Keratinocyte (primary cell): ENCODE results near the gene TMEM245. TPM values are rescaled to one million over a fixed set of nuclear protein-coding genes. Genes with fewer than 3 reads are reported as not detected.

Experiments
- DNase-seq: peaks from one replicate; pipeline ENCODE4 v3.0.0-alpha.2; 2011; ENCODE audit warnings: low read depth, missing footprints, low spot score
- FAIRE-seq: peaks from 2 replicates; lab custom pipeline; 2011; peaks lifted over from hg19 to GRCh38; lab: Jason Lieb, UNC
- H2AFZ ChIP-seq: 2 replicates; pipeline ENCODE4 v1.6.0; 2012; ENCODE audit warnings: low read length, control low read depth, inconsistent platforms; ENCODE audit not compliant: control insufficient read depth
- H3K27ac ChIP-seq: 2 replicates; pipeline ENCODE4 v1.5.1; 2011; ENCODE audit warnings: low read length; ENCODE audit not compliant: control insufficient read depth, insufficient read depth
- H3K27me3 ChIP-seq: 3 replicates; pipeline ENCODE4 v1.6.0; 2011; ENCODE audit warnings: low read length; ENCODE audit not compliant: control insufficient read depth, insufficient read depth; ENCODE audit errors: extremely low read depth
- H3K36me3 ChIP-seq, 2 experiments: 2 replicates in 1 of 2; 3 replicates in 1 of 2; pipeline ENCODE4 v1.5.1; 2011; ENCODE audit warnings: low read length in 2 of 2, mild to moderate bottlenecking in 1 of 2; ENCODE audit not compliant: control insufficient read depth in 2 of 2, insufficient read depth in 2 of 2; ENCODE audit errors: extremely low read depth in 1 of 2
- H3K4me1 ChIP-seq: 3 replicates; pipeline ENCODE4 v1.5.1; 2011; ENCODE audit warnings: low read length; ENCODE audit not compliant: control insufficient read depth, insufficient read depth; ENCODE audit errors: extremely low read depth
- H3K4me2 ChIP-seq: 3 replicates; pipeline ENCODE4 v1.6.0; 2011; ENCODE audit warnings: low read depth, low read length; ENCODE audit not compliant: control insufficient read depth, insufficient read depth; ENCODE audit errors: extremely low read depth
- H3K4me3 ChIP-seq, 3 experiments: fragments of 200-600 bp in 1 of 3; sonication (generic) in 1 of 3; 2 replicates in 2 of 3; 3 replicates in 1 of 3; pipeline ENCODE4 v1.5.1; 2011 to 2016; ENCODE audit warnings: low read length in 3 of 3, mild to moderate bottlenecking in 3 of 3, control low read depth in 2 of 3, inconsistent platforms in 1 of 3, low read depth in 1 of 3, mixed read lengths in 1 of 3, mixed run types in 1 of 3, moderate library complexity in 1 of 3; ENCODE audit not compliant: control insufficient read depth in 2 of 3, insufficient read depth in 2 of 3; ENCODE audit errors: extremely low read depth in 1 of 3
- H3K79me2 ChIP-seq: 2 replicates; pipeline ENCODE4 v1.6.0; 2012; ENCODE audit warnings: low read length; ENCODE audit not compliant: control insufficient read depth, insufficient read depth
- H3K9ac ChIP-seq: 3 replicates; pipeline ENCODE4 v1.6.0; 2011; ENCODE audit warnings: low read length; ENCODE audit not compliant: control insufficient read depth, insufficient read depth; ENCODE audit errors: extremely low read depth
- H3K9me1 ChIP-seq: 3 replicates; pipeline ENCODE4 v1.6.0; 2011; ENCODE audit warnings: low read length; ENCODE audit not compliant: control insufficient read depth, insufficient read depth; ENCODE audit errors: extremely low read depth
- H3K9me3 ChIP-seq: 2 replicates; pipeline ENCODE4 v1.5.1; 2012; ENCODE audit warnings: low read depth, low read length; ENCODE audit not compliant: control insufficient read depth
- H4K20me1 ChIP-seq: 3 replicates; pipeline ENCODE4 v1.6.0; 2011; ENCODE audit warnings: low read length; ENCODE audit not compliant: control insufficient read depth, insufficient read depth; ENCODE audit errors: extremely low read depth
- EZH2 ChIP-seq: IDR thresholded peaks from one replicate; pipeline ENCODE4 v1.6.1; 2012; ENCODE audit warnings: inconsistent platforms, mild to moderate bottlenecking, low read length, moderate library complexity
- dilution Hi-C: fragments of 300-500 bp; cut with MboI; formaldehyde crosslinking; loops from one replicate; pipeline ENCODE4 v1.7.0; 2020; ENCODE audit warnings: low sequenced_read_pairs; ENCODE audit not compliant: extremely low pct_ligation_motif_present
- polyA plus RNA-seq, 5 experiments: library from polyadenylated mRNA; depleted of rRNA in 3 of 5; stranded (reverse) in 3 of 5; stranded (forward) in 1 of 5; unstranded in 1 of 5; fragments of >200 nt; gene quantifications; 1 replicate in 1 of 5; 2 replicates in 3 of 5; 3 replicates in 1 of 5; pipeline versions ENCODE4 v1.2.1 to v1.2.3, GENCODE V29; 2011 to 2012; ENCODE audit warnings: missing spikeins in 2 of 5, low read depth in 1 of 5, low replicate concordance in 1 of 5
- TF ChIP-seq, protein P1 (sequence below), 3 experiments: IDR thresholded peaks in 1 of 3; conservative IDR thresholded peaks in 1 of 3; optimal IDR thresholded peaks in 1 of 3; 2 replicates in 2 of 3; 3 replicates in 1 of 3; pipeline versions ENCODE3 to v1.5.1; 2011; ENCODE audit warnings: low read length in 3 of 3, mild to moderate bottlenecking in 3 of 3, moderate library complexity in 2 of 3, control low read depth in 1 of 3, inconsistent platforms in 1 of 3; ENCODE audit not compliant: insufficient read depth in 2 of 3; ENCODE audit errors: extremely low read depth in 1 of 3

The TMEM245 gene
- polyA plus RNA-seq, 1 donor (not counting 4 experiments of a cell fraction or from before 2014, with no cell fraction given): 40.0 TPM

GRCh38 chr9:109161471-109161870 is 41.7 kb upstream of the TMEM245 start:
- Histone ChIP-seq H3K27ac (no peak overlapping the region), H3K27me3 (peaks cover 12% of the 10 kb centered on the region), H3K9ac (no peak overlapping the region), H3K9me1 (no peaks in the 10 kb centered on the region), H3K4me3 (no peak overlapping the region), H2AFZ (no peak overlapping the region), H3K36me3 (no peaks in the 10 kb centered on the region), H3K4me1 (no peaks in the 10 kb centered on the region), H3K4me2 (no peak overlapping the region), H4K20me1 (no peaks in the 10 kb centered on the region), H3K9me3 (no peaks in the 10 kb centered on the region), H3K79me2 (no peaks in the 10 kb centered on the region)
- dilution Hi-C loops: no loop called here
- FAIRE-seq (no peak), DNase-seq (no peak)
- TF ChIP-seq EZH2: no peak
- TF ChIP-seq, protein P1, sequence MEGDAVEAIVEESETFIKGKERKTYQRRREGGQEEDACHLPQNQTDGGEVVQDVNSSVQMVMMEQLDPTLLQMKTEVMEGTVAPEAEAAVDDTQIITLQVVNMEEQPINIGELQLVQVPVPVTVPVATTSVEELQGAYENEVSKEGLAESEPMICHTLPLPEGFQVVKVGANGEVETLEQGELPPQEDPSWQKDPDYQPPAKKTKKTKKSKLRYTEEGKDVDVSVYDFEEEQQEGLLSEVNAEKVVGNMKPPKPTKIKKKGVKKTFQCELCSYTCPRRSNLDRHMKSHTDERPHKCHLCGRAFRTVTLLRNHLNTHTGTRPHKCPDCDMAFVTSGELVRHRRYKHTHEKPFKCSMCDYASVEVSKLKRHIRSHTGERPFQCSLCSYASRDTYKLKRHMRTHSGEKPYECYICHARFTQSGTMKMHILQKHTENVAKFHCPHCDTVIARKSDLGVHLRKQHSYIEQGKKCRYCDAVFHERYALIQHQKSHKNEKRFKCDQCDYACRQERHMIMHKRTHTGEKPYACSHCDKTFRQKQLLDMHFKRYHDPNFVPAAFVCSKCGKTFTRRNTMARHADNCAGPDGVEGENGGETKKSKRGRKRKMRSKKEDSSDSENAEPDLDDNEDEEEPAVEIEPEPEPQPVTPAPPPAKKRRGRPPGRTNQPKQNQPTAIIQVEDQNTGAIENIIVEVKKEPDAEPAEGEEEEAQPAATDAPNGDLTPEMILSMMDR (optimal IDR thresholded peaks at IDR 0.05 in 1 of 3, IDR thresholded peaks at IDR 0.05 in 1 of 3, conservative IDR thresholded peaks at IDR 0.05 in 1 of 3; ENCODE audit: extremely low read depth in 1 of 3, insufficient read depth in 2 of 3, low read length in 3 of 3): no peak

- no peaks in the 10 kb centered on the region for H3K9me3 ChIP-seq
- dilution Hi-C loops: no loop called here
- FAIRE-seq (no peak), DNase-seq (no peak)
- H3K4me1 ChIP-seq: no peaks in the 10 kb centered on the region
- no peaks in the 10 kb centered on the region for H3K27me3 ChIP-seq
- no peak overlapping the region for H3K27ac ChIP-seq
- no peak overlapping the region for H3K4me2 ChIP-seq
- no peaks in the 10 kb centered on the region for H3K79me2 ChIP-seq
- H2AFZ ChIP-seq: no peak overlapping the region
- no peaks in the 10 kb centered on the region for H3K36me3 ChIP-seq
- no peaks in the 10 kb centered on the region for H4K20me1 ChIP-seq
- TF ChIP-seq, protein P1 (optimal IDR thresholded peaks at IDR 0.05 in 1 of 3, IDR thresholded peaks at IDR 0.05 in 1 of 3, conservative IDR thresholded peaks at IDR 0.05 in 1 of 3; ENCODE audit: extremely low read depth in 1 of 3, insufficient read depth in 2 of 3, low read length in 3 of 3): no peak
- no peak for TF ChIP-seq EZH2
- no peaks in the 10 kb centered on the region for H3K9me1 ChIP-seq
- no peak overlapping the region for H3K9ac ChIP-seq
- H3K4me3 ChIP-seq: no peak overlapping the region
Measured at GRCh38 chr9:109159583-109159982, 39.8 kb upstream of the TMEM245 start.
